IMR-90 (cell line): Measurements from ENCODE around the gene MAB21L4. TPM values are rescaled to one million over a fixed set of nuclear protein-coding genes. Genes with fewer than 3 reads are reported as not detected.

Experiments used
- ATAC-seq: fragments of 200-7000 bp; cut with Tn5 transposase; 2 replicates; pipeline ENCODE4 v1.9.1; 2020; ENCODE audit warnings: low read depth, mild to moderate bottlenecking, moderate library complexity
- BruUV-seq: library from RNA; stranded (reverse); fragments of 400-500 nt; replicated peaks from 2 replicates; lab custom pipeline; 2021; lab: Mats Ljungman, UMichigan
- CTCF ChIA-PET: fragments of 300-600 bp; formaldehyde crosslinking; extraction: SDS; loops from one replicate; lab custom pipeline; 2021; ENCODE audit warnings: antibody characterized with exemption; lab: Yijun Ruan, JAX
- POLR2A ChIA-PET: fragments of 300-600 bp; sonication (Branson Sonifier 250); formaldehyde crosslinking; loops from one replicate; lab custom pipeline; 2022; ENCODE audit warnings: antibody characterized with exemption; ENCODE audit not compliant: unreplicated experiment; lab: Charles Lee
- DNase-seq: peaks from one replicate; pipeline ENCODE4 v3.0.0; 2013
- H2AFZ ChIP-seq: replicated peaks from 2 replicates; pipeline ENCODE3; 2013; ENCODE audit warnings: low read length, mild to moderate bottlenecking; ENCODE audit not compliant: poor library complexity
- H2AK5ac ChIP-seq: 2 replicates; pipeline ENCODE4 v1.6.1; 2013; ENCODE audit warnings: low read depth, low read length, inconsistent platforms
- H2AK9ac ChIP-seq: replicated peaks from 2 replicates; pipeline ENCODE3; 2013; ENCODE audit warnings: mild to moderate bottlenecking, low read depth, low read length, moderate library complexity; ENCODE audit not compliant: poor library complexity
- H2BK120ac ChIP-seq: 2 replicates; pipeline ENCODE4 v1.6.1; 2013; ENCODE audit warnings: low read depth, low read length, inconsistent platforms
- H2BK15ac ChIP-seq: 3 replicates; pipeline ENCODE4 v1.6.1; 2013; ENCODE audit warnings: low read depth, low read length, inconsistent platforms
- H2BK20ac ChIP-seq: 2 replicates; pipeline ENCODE4 v1.6.1; 2013; ENCODE audit warnings: low read depth, mild to moderate bottlenecking, inconsistent platforms, low read length, moderate library complexity
- H2BK5ac ChIP-seq: 2 replicates; pipeline ENCODE4 v1.6.1; 2013; ENCODE audit warnings: mild to moderate bottlenecking, low read depth, low read length, inconsistent platforms; ENCODE audit not compliant: poor library complexity, severe bottlenecking
- H3K14ac ChIP-seq: replicated peaks from 2 replicates; pipeline ENCODE4 v1.6.1; 2013; ENCODE audit warnings: low read depth, low read length, inconsistent platforms
- H3K18ac ChIP-seq: 2 replicates; pipeline ENCODE4 v1.6.1; 2013; ENCODE audit warnings: low read depth, low read length, control low read depth
- H3K23ac ChIP-seq: 2 replicates; pipeline ENCODE4 v1.6.1; 2013; ENCODE audit warnings: low read depth, low read length, inconsistent platforms
- H3K27ac ChIP-seq: 2 replicates; pipeline ENCODE4 v1.5.1; 2013; ENCODE audit warnings: mild to moderate bottlenecking, control low read depth, low read length; ENCODE audit not compliant: insufficient read depth
- H3K27me3 ChIP-seq: 2 replicates; pipeline ENCODE4 v1.6.1; 2013; ENCODE audit warnings: low read length; ENCODE audit not compliant: control insufficient read depth, insufficient read depth
- H3K36me3 ChIP-seq: 2 replicates; pipeline ENCODE4 v1.6.1; 2013; ENCODE audit warnings: low read length, mixed read lengths; ENCODE audit not compliant: control insufficient read depth, insufficient read depth
- H3K4ac ChIP-seq: 2 replicates; pipeline ENCODE4 v1.6.1; 2013; ENCODE audit warnings: low read depth, low read length, inconsistent platforms
- H3K4me1 ChIP-seq: 2 replicates; pipeline ENCODE4 v1.6.1; 2013; ENCODE audit warnings: low read length, mixed read lengths; ENCODE audit not compliant: control insufficient read depth, insufficient read depth
- H3K4me2 ChIP-seq: 2 replicates; pipeline ENCODE4 v1.6.1; 2013; ENCODE audit warnings: low read depth, mild to moderate bottlenecking, control low read depth, low read length, moderate library complexity
- H3K4me3 ChIP-seq: 2 replicates; pipeline ENCODE4 v1.5.1; 2013; ENCODE audit warnings: low read depth, mild to moderate bottlenecking, control low read depth, low read length, moderate library complexity; ENCODE audit not compliant: insufficient read depth
- H3K56ac ChIP-seq: 2 replicates; pipeline ENCODE4 v1.6.1; 2013; ENCODE audit warnings: low read length, inconsistent platforms; ENCODE audit not compliant: insufficient read depth; ENCODE audit errors: extremely low read depth
- H3K79me1 ChIP-seq, 2 experiments: 2 replicates each; pipeline ENCODE4 v1.6.1; 2013; ENCODE audit warnings: low read length in 2 of 2, inconsistent platforms in 1 of 2, low read depth in 1 of 2
- H3K9ac ChIP-seq: 2 replicates; pipeline ENCODE4 v1.6.1; 2013; ENCODE audit warnings: low read depth, low read length, control low read depth
- H3K9me1 ChIP-seq: 2 replicates; pipeline ENCODE4 v1.6.1; 2013; ENCODE audit warnings: low read length, inconsistent platforms; ENCODE audit not compliant: insufficient read depth
- H3K9me3 ChIP-seq: 2 replicates; pipeline ENCODE4 v1.6.1; 2013; ENCODE audit warnings: low read length; ENCODE audit not compliant: control insufficient read depth, insufficient read depth
- H4K20me1 ChIP-seq: 2 replicates; pipeline ENCODE4 v1.6.1; 2013; ENCODE audit warnings: low read length, inconsistent platforms; ENCODE audit not compliant: insufficient read depth
- H4K5ac ChIP-seq: 2 replicates; pipeline ENCODE4 v1.6.1; 2013; ENCODE audit warnings: mild to moderate bottlenecking, low read depth, low read length, control low read depth
- H4K8ac ChIP-seq, 2 experiments: 2 replicates each; pipeline ENCODE4 v1.6.1; 2013; ENCODE audit warnings: low read depth in 2 of 2, low read length in 2 of 2, control low read depth in 1 of 2, inconsistent platforms in 1 of 2
- H4K91ac ChIP-seq: 2 replicates; pipeline ENCODE4 v1.6.1; 2013; ENCODE audit warnings: low read depth, low read length, inconsistent platforms; ENCODE audit not compliant: insufficient read depth
- BHLHE40 ChIP-seq: fragments of 150-350 bp; IDR thresholded peaks from 2 replicates; pipeline ENCODE4 v1.6.1; 2016; ENCODE audit warnings: mild to moderate bottlenecking, low read depth, low read length
- POLR2A ChIP-seq: IDR thresholded peaks from 2 replicates; pipeline ENCODE4 v1.6.1; 2012; ENCODE audit warnings: mild to moderate bottlenecking, low read depth, low read length
- WGBS, 2 experiments: methylation state at CpG; one replicate each; pipeline versions ENCODE4 v1.1.5 to v1.1.7; 2013; ENCODE audit warnings: missing lambda C conversion rate in 2 of 2; ENCODE audit not compliant: insufficient read length in 1 of 2; ENCODE audit errors: extremely low coverage in 2 of 2; 5-methylcytosine and 5-hydroxymethylcytosine counted together
- dilution Hi-C: fragments of 300-500 bp; cut with HindIII; formaldehyde crosslinking; loops from one replicate; pipeline ENCODE4 v1.14.3; 2018; ENCODE audit warnings: low sequenced_read_pairs; ENCODE audit not compliant: unreplicated experiment
- in situ Hi-C: fragments of 300-500 bp; cut with MboI; formaldehyde crosslinking; loops from 3 replicates; pipeline ENCODE4 v1.14.3; 2019; ENCODE audit warnings: low sequenced_read_pairs, inconsistent platforms, mixed read lengths
- intact Hi-C: fragments of 100-400 bp; cut with micrococcal nuclease; formaldehyde crosslinking; loops from 2 replicates; pipeline ENCODE4 v1.10.0; 2022
- polyA plus RNA-seq, 3 experiments: library from polyadenylated mRNA; depleted of rRNA; stranded (reverse); fragments of >200 nt; gene quantifications; 2 replicates each; pipeline ENCODE4 v1.2.3, GENCODE V29; 2012; ENCODE audit warnings: low replicate concordance in 1 of 3
- total RNA-seq: library from RNA; depleted of rRNA; stranded (reverse); fragments of >200 nt; gene quantifications from 2 replicates; pipeline ENCODE4 v1.2.3, GENCODE V29; 2012

The MAB21L4 gene
- total and polyA plus RNA-seq, 2 of the 4 experiments (the other 2 are of a cell fraction) = not detected

DNA sequence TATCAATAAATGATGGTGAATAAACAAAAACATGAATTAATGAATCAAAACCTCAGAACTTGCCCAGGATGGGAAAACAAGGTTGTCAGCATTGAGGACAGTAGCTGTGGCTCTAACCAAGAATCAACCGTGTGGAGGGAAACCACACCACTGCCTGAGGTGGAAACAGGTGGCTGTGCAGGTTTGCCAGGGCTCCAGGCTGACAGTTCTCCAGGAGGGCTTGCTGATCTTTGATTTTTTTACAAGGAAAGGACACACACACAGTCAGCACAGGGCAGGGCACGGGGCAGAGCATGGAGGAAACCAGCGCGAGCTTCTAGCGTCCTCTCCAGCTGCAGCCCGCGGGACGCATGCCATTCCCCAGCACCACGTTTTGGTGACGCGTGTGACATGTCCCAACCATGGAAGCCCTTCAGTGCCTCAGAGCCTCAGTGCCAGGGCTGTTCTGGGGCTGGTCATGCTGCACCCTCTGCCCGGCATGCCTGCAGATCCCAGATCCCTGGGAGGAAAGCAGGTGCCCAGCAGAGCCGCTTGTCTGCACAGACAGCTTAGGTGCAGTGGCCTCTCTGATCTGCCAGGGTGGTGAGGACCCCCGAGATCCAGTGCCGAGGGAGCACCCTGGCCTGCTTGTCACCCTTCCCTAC, 43.2 kb downstream of the MAB21L4 start:
- H3K4me2 ChIP-seq = no peak overlapping the region
- ATAC-seq (no peak), DNase-seq (no peak)
- intact Hi-C loops (loop anchor here (5.0 kb wide), 2 partner anchors 205 to 365 kb away; no protein-coding TSS in a partner anchor), dilution Hi-C loops (no loop called here), in situ Hi-C loops (loop anchor here (5.0 to 25.0 kb wide), 3 partner anchors 222 to 810 kb away; no protein-coding TSS in a partner anchor)
- no peaks in the 10 kb centered on the region for H3K36me3 ChIP-seq
- H3K18ac ChIP-seq = no peak overlapping the region
- H2BK15ac ChIP-seq = no peak overlapping the region
- H2BK5ac ChIP-seq = no peak overlapping the region
- H2AK5ac ChIP-seq = no peak overlapping the region
- H2BK120ac ChIP-seq = no peak overlapping the region
- H3K27me3 ChIP-seq = peaks cover 8% of the 10 kb centered on the region; the same call in 1 of the 2 replicates
- H3K4me3 ChIP-seq = no peak overlapping the region
- H4K20me1 ChIP-seq = peaks cover 6% of the 10 kb centered on the region; the same call in 1 of the 2 replicates
- H4K91ac ChIP-seq = no peak overlapping the region
- no peak overlapping the region for H4K8ac ChIP-seq
- no peak overlapping the region for H4K5ac ChIP-seq
- no peak overlapping the region for H3K56ac ChIP-seq
- CTCF ChIA-PET = no interaction called here
- 83% methylated on average over 11 of the region's 15 CpGs; no CpG with 5 or more reads in 1 of the 2 experiments for WGBS, 2 experiments
- peaks cover 11% of the 10 kb centered on the region for H3K9me3 ChIP-seq
- H2AK9ac ChIP-seq = no peak overlapping the region
- POLR2A ChIA-PET = no interaction called here
- no peak for TF ChIP-seq POLR2A
- no peak for TF ChIP-seq BHLHE40
- no peak overlapping the region for H2AFZ ChIP-seq
- H2BK20ac ChIP-seq = no peak overlapping the region
- BruUV-seq = no TSS peak
- H3K4me1 ChIP-seq = no peaks in the 10 kb centered on the region
- H3K27ac ChIP-seq = no peak overlapping the region
- no peak overlapping the region for H3K23ac ChIP-seq
- H3K9ac ChIP-seq = no peak overlapping the region
- H3K79me1 ChIP-seq = no peaks in the 10 kb centered on the region
- no peaks in the 10 kb centered on the region for H3K9me1 ChIP-seq
- no peak overlapping the region for H3K14ac ChIP-seq
- no peak overlapping the region for H3K4ac ChIP-seq
